ENCODE results near the gene CLIP2.

- TF ChIP-seq ISL1 (CRISPR knock-in tag; IDR thresholded peaks at IDR 0.05) (no peak), ZFP3 (CRISPR knock-in tag; IDR thresholded peaks at IDR 0.05) (no peak), ZNF8 (CRISPR knock-in tag; IDR thresholded peaks at IDR 0.05) (no peak), SNAI2 (CRISPR knock-in tag; IDR thresholded peaks at IDR 0.05) (no peak), OSR1 (CRISPR knock-in tag; IDR thresholded peaks at IDR 0.05) (no peak), POU6F1 (CRISPR knock-in tag; IDR thresholded peaks at IDR 0.05; ENCODE audit: borderline replicate concordance, low read depth) (no peak), ZFP30 (CRISPR knock-in tag; IDR thresholded peaks at IDR 0.05) (no peak), CSDC2 (CRISPR knock-in tag; IDR thresholded peaks at IDR 0.05) (no peak), ARNTL (CRISPR knock-in tag; IDR thresholded peaks at IDR 0.05; ENCODE audit: borderline replicate concordance, low read depth) (no peak), TSHZ2 (CRISPR knock-in tag; IDR thresholded peaks at IDR 0.05) (no peak), TCF4 (CRISPR knock-in tag; IDR thresholded peaks at IDR 0.05; ENCODE audit: borderline replicate concordance) (no peak), PATZ1 (CRISPR knock-in tag; IDR thresholded peaks at IDR 0.05; ENCODE audit: borderline replicate concordance) (no peak), GLIS3 (CRISPR knock-in tag; IDR thresholded peaks at IDR 0.05) (no peak), CREB5 (CRISPR knock-in tag; IDR thresholded peaks at IDR 0.05; ENCODE audit: low read depth) (no peak)
These were observed 47.1 kb upstream of the CLIP2 start for GRCh38 chr7:74242122-74242443.

All from SK-N-SH treated with all-trans-retinoic acid at 6 μM for 48 hours (cell line).